AG09319 (cell line): ENCODE results near the gene RPS5.
A peak's percentile ranks its signal among the peaks of the same experiment; 100 is the strongest.

Experiments used
- DNase-seq: peaks from one replicate; pipeline ENCODE4 v3.0.0-alpha.2; 2010; ENCODE audit warnings: low read depth; ENCODE audit errors: extremely low read depth
- CTCF ChIP-seq: IDR thresholded peaks from 2 replicates; pipeline ENCODE4 v1.5.1; 2011; ENCODE audit warnings: low read depth, mild to moderate bottlenecking, inconsistent platforms, low read length, moderate library complexity

Gene RPS5

DNA sequence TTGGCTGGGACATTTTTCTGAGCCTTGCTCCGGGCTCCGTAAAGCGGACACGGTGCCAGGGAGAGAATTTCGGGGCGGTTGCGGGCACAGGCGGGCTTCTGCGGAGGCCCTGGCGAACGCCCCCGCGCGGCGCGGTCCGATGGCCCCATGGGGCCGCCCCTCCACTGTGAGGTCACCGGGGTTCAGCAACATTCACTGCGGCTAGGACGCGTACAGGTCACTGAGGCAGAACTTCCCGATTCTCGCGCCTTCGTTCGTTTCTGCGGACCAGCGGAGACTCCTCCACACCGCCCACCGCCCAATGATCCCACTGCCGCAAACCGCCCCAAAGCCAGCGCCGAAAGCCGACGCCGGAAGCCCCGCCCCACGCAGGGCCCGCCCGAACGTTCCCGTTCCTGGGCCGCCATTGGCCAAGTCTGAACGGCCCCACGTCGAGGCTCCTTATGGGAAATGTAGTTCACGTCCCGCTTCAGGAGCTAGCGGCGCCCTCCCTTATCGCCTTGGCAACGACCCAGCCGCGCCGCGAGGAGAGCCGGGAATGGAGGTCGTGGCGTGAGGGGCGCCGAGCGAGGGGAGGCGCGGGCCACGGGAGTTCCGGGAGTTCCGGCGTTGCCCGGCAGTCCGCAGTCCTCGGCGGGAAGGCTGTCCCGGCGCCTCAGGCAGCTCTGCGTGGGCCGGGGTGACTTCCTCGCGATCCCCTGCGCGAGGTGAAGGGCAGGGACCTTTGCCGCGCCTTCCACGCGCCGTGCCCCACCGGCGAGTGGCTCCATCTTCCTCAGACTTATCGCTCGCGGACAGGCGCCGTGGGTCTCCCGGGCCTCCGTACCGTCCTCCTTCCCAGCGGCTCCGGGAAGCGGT is 21.3 kb downstream of the RPS5 start, which contains the start of gene ZNF584:
ZNF584 (plus strand) TSS at position 498 of the 858 bp plus-strand sequence. CDS start 499 bp downstream, outside the sequence.
- peak; percentile 83 for DNase-seq
- no peak; the same call in 1 of the 2 replicates for TF ChIP-seq CTCF

- DNase-seq, result no peak
- no peak for TF ChIP-seq CTCF
Observed at GRCh38 chr19:58409010-58409790, 22.1 kb downstream of the RPS5 start.

DNA sequence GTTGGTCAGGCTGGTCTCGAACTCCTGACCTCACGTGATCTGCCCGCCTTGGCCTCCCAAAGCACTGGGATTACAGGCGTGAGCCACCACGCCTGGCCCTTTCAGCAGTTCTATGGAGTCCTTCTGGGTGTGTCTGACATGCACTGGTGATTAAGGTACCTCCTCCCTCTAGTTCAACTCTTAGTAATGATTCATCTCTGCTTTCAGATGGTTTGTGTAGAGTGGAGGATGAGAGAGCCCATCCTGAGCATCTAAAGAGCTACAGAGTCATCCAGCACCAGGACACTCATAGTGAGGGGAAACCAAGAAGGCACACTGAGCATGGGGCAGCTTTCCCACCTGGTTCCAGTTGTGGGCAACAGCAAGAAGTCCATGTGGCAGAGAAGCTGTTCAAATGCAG is 29.5 kb downstream of the RPS5 start:
- no peak for DNase-seq
- no peak for TF ChIP-seq CTCF

GRCh38 chr19:58417071-58417470 is 30.0 kb downstream of the RPS5 start:
- DNase-seq, result no peak
- TF ChIP-seq CTCF, result no peak

- no peak for DNase-seq
- TF ChIP-seq CTCF, result no peak
Observed at GRCh38 chr19:58428617-58429016, 41.5 kb downstream of the RPS5 start.

- DNase-seq, result no peak
- no peak for TF ChIP-seq CTCF
Observed at GRCh38 chr19:58429745-58430144, 42.7 kb downstream of the RPS5 start.

DNA sequence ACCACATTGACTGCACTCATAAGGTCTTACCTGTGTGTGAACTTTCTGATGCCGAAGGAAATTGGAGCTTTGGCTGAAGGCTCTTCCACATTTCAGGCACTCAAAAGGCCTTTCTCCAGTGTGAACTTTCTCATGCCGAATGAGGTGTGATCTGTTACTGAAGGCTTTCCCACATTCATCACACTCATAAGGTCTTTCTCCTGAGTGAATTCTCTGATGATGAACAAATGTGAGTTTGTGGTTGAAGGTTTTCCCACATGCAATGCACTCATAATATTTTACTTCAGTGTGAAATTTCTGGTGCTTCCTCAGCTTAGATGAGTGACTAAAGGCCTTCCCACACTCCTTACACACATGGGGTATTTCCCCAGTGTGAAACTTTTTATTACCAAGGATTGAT is 47.1 kb downstream of the RPS5 start:
- TF ChIP-seq CTCF, result no peak
- DNase-seq, result no peak
